COR-L47 (cell line): ENCODE data around the gene SLIT3.
"Not testable (repeated sequence)": the region's sequence is repeated elsewhere in the genome, so short reads cannot be mapped to it uniquely, and the experiment has no call there.

ENCODE experiments used
- DNase-seq: peaks from one replicate; lab custom pipeline; 2025; lab: John Stamatoyannopoulos, UW

Gene SLIT3

DNA sequence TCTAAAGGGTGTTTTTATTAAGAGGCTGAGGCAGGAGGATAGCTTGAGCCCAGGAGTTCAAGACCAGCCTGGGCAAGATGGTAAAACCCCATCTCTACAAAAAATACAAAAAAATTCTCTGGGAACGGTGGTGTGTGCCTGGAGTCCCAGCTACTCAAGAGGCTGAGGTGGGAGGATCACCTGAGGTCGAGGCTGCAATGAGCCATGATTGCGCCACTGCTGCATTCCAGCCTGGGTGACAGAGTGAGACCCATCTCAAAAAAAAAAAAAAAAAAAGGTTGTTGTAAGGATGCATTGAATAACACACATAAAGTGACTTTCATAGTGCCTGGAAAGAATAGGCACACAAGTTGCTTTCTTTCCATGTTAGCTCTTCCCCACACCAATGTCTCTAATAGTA, 662.1 kb downstream of the SLIT3 start:
- not testable (repeated sequence) for DNase-seq

DNA sequence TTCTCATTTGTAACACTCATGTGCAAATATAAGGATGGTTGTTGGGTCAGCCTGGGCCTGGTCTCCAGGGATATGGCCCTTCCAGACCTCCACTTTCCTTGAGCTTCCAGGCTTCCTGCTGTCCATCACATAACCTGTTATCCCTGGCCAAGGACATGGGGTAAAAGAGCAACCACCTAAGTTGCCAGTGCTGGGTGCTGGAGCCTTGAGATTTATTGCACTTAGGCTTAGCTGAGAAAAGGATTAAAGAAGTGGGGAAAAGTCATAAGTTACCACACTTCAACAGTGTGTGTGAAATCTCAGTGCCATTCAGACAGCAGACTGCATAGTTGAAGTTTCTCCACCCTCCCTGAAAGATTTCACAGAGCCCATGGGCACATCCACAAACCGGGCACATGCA, 663.1 kb downstream of the SLIT3 start:
- DNase-seq, result no peak

DNA sequence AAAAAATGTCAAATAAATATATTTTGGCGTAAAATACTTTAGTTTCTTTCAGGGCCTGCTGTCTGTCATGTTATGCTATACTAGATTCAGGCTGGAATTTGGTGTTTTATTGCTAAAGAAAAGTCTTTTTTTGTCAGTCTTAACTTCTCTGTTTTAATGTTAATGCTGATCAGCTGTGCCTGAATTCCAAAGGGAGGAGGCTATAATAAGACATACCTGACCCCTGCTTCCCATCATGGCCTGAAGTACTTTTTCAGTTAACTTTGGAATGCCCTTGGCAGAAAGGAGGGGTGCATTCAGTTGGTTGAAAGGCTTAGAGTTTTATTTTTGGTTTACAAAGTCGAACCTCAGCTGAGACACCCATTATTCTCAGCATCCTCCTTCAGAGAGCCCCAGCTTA, 663.7 kb downstream of the SLIT3 start:
- DNase-seq, result no peak

- not testable (repeated sequence) for DNase-seq
These were observed 670.0 kb downstream of the SLIT3 start for GRCh38 chr5:168630958-168631357.

GRCh38 chr5:168624850-168625364, 676.0 kb downstream of the SLIT3 start:
- DNase-seq, result no peak

GRCh38 chr5:168620807-168621206, 680.1 kb downstream of the SLIT3 start:
- DNase-seq, result no peak

DNA sequence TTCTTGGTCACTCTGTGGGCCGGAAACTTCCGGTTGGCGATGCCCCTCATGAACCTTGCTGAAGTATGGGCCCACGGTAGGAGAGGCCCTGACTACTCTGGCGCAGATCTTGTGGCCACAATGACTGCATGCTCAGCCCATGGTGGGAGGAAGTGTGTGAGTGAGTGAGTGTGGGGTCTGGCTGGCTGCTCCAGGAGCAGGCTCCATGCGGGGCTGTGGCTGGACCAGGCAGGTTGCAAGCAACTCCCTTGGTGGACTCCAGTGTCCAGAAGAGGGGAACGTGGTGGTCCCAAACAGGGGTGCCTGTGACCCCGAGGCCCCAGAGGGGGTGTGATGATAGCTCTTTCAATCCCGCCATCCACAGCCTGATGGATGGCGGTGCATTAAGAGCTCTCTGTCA, 686.3 kb downstream of the SLIT3 start:
- DNase-seq, result no peak

DNA sequence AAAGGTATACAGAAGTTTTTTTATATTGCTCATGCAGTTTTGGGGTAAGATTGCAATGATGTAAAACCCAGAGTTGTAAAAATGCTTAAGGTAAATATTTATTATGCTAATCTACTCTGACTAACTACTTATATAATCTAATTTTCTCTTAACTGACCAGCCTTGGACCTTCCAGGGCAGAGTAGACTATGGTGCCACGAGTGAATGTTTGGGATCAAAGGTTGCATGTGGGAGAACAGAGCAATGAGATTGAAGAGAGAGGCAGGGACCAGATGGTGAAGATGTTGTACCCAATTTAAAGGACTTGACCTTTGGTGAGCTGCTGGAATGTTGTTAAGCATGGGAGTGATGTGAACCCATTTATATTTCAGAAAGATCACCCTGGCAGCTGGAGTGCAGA, 686.9 kb downstream of the SLIT3 start:
- no peak for DNase-seq

GRCh38 chr5:168613396-168613795, 687.5 kb downstream of the SLIT3 start:
- no peak for DNase-seq

- DNase-seq, result no peak
These were observed 687.9 kb downstream of the SLIT3 start for GRCh38 chr5:168612996-168613395.

- DNase-seq, result no peak
These were observed 688.8 kb downstream of the SLIT3 start for GRCh38 chr5:168612123-168612522.
